Measurements from ENCODE around the gene LIMS1. TPM values are rescaled to one million over a fixed set of nuclear protein-coding genes. Genes with fewer than 3 reads are reported as not detected.

The LIMS1 gene
- total RNA-seq, 4 donors from 2014 or later, result 69.4 to 175 (median 155) TPM

DNA sequence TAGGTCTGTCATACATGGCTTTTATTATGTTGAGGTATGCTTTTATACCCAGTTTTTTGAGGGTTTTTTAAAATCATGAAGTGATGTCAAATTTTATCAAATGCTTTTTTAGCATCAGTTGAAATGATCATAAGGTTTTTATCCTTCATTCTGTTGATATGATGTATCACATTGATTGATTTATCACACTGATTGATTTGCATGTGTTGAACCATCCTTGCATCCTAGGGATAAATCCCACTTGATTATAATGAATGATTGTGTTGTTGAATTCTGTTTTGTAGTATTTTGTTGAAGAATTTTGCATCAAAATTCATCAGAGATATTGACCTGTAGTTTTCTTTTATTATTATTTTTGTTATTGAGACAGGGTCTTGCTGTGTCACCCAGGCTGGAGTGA lies 68.2 kb downstream of the LIMS1 start:
- ATAC-seq (ENCODE audit: low FRiP score), result no peak
- no peak for DNase-seq (ENCODE audit: low spot score)
- TF ChIP-seq, protein P1, sequence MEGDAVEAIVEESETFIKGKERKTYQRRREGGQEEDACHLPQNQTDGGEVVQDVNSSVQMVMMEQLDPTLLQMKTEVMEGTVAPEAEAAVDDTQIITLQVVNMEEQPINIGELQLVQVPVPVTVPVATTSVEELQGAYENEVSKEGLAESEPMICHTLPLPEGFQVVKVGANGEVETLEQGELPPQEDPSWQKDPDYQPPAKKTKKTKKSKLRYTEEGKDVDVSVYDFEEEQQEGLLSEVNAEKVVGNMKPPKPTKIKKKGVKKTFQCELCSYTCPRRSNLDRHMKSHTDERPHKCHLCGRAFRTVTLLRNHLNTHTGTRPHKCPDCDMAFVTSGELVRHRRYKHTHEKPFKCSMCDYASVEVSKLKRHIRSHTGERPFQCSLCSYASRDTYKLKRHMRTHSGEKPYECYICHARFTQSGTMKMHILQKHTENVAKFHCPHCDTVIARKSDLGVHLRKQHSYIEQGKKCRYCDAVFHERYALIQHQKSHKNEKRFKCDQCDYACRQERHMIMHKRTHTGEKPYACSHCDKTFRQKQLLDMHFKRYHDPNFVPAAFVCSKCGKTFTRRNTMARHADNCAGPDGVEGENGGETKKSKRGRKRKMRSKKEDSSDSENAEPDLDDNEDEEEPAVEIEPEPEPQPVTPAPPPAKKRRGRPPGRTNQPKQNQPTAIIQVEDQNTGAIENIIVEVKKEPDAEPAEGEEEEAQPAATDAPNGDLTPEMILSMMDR (IDR thresholded peaks at IDR 0.05), result no peak

DNA sequence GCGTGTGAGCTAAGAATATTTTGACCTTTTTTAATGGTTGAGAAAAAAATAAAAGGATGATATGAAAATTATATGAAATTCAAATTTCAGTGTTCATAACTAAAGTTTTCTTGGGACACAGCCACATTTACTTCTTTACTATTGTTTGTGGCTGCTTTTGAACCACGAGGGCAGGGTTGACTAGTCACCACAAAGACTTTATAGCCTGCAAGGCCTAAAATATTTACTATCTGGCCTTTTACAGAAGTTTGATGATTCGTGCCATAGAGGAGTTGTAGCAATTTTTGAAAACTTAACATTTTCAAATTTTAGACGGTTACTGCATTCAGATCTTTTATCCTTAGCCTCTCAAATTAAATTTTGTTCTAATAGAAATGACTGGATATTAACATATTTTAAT lies 69.9 kb downstream of the LIMS1 start:
- DNase-seq (ENCODE audit: low spot score), result no peak
- TF ChIP-seq, protein P1 (IDR thresholded peaks at IDR 0.05), result no peak
- no peak for ATAC-seq (ENCODE audit: low FRiP score)

DNA sequence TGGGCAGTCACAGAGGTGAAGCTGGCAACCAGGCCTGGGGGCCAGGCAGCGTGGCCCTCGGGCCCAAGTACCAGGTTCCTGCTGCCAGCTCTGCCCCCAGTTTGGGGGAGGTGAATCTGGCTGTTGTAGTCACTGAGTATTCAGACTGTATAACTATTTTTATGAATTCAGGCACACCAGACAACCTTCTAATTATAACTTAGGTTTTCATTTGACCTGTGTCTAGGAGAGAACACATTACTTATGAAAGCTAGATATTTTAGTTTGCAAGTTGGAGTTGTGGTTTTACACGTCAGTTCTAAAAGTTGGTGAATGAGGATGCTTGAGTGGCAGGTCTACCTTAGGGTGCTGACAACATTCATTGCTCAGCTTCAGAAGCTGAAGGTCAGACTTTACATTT lies 71.7 kb downstream of the LIMS1 start:
- DNase-seq (ENCODE audit: low spot score), result no peak
- TF ChIP-seq, protein P1 (IDR thresholded peaks at IDR 0.05), result no peak
- no peak for ATAC-seq (ENCODE audit: low FRiP score)

DNA sequence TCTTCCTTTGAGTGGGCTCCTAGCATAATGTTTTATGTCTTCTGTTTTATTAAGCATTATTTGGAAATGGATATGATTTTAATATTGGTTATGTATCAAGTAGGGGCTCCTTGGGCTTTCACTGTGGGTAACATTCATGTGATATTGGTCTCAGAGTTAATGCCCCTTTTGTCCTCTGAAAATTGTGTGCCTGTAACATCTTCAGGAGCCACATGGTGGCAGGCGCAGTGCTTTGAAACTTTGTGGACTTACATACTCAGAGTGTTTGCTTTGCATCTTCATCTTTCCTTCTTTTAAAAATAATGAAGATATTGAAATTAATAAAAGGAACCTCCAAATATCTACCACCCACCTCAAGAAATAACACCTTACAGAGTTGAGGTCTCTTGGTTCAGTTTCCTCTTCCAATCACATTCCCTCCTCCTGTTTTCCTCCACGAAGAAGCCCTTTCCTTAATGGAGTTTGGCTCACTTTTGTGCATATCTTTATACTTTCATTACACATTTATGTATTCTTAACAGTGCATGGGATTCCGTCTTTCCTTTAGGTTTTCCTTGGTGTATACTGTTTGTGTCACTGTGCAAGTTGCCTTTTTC lies 73.5 kb downstream of the LIMS1 start:
- no peak for ATAC-seq (ENCODE audit: low FRiP score)
- TF ChIP-seq, protein P1 (IDR thresholded peaks at IDR 0.05), result no peak
- DNase-seq (ENCODE audit: low spot score), result no peak

DNA sequence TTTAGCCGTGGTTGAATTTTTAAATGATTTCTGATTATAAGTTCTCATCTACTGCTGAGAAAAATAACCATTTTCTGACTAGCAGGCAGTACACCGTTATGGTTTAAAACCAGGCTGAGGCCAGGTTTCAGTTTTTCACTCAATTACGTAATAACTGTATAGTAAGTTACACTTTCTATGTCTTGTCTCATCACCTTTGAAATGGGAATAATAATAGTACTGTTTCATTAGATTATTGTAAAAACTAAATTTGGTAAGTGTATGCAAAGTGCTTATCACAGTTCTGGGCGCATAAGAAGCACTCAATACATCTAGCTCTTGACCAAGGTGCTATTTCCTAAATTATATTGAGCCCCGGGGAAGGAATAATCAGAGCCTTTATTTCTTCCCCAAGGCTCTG lies 76.8 kb downstream of the LIMS1 start:
- TF ChIP-seq, protein P1 (IDR thresholded peaks at IDR 0.05), result no peak
- DNase-seq (ENCODE audit: low spot score), result no peak
- no peak for ATAC-seq (ENCODE audit: low FRiP score)

DNA sequence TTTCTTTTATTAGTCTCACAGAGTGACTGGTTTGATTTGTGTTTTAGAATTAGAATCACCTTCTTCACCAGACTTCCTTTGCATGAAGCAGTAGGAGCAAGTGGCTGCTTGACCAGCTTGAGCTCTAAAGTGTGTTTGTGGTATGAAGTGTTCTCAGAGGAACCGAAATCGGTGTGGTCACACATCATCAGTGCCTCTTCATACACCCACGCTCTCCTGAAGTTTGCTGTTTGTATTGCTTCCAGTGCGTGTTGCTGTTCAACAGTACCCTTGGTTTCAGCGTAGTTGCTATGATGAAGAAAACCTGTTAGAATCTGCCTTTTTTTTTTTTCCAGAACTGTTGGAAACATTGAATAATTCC lies 77.9 kb downstream of the LIMS1 start:
- DNase-seq (ENCODE audit: low spot score), result no peak
- ATAC-seq (ENCODE audit: low FRiP score), result no peak
- TF ChIP-seq, protein P1 (IDR thresholded peaks at IDR 0.05), result no peak

DNA sequence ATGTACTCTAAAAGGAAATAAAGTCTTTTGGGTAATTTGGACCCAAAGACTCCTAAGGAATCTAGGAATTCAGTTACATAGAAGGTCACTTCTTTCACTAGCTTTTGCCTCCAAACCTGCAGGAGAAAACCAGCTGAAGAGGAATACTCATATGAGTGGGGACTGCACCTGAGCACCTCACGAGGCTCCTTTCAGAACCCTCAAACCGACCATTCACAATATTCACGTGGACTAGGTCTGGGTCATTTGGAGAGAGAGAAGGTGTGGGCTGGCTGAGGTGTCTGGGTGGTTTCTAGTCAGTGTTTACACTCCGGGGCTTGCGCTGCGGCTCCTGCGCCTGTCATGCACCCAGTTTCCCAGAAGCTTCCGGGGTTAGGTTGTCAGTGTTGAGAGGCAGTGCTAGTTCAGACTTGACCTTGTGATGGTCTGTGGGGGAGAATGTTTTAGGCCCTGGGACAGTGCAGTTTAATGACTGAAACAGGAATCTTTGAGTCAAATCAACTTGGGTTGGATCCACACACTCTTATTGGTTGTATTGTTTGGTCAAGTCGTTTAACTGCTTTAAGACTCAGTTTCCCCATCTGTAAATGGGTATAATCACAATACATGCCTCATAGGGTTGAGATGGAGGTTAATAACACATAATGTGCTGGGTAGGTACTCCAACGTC lies 78.4 kb downstream of the LIMS1 start:
- ATAC-seq (ENCODE audit: low FRiP score), result no peak
- DNase-seq (ENCODE audit: low spot score), result no peak
- TF ChIP-seq, protein P1 (IDR thresholded peaks at IDR 0.05), result no peak

Measured in omental fat pad (tissue), 4 donors.